ENCODE results near the gene NCAPG2.
"Not testable (repeated sequence)": the region's sequence is repeated elsewhere in the genome, so short reads cannot be mapped to it uniquely, and the experiment has no call there.

Gene NCAPG2

DNA sequence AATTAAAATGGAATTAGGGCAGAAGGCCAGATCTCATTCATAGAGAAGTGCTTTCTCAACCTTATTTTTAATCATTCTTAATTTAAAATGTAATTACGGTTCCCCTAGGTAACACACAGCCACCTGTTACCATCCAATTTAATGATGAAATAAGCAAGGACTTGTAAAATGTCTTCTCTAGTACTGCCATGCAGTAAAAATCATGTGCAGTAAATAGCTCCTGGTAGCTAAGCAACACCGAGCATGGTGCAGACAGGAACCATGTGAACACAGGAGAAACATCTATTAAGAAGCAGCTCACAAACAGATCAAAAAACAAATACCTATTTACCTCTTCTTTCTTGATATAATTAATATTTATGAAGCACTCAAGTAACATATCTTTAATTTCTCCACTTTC is 15.1 kb downstream of the NCAPG2 start:
- H3K4me3 ChIP-seq (ENCODE audit: low read depth in 1 of 2, low read length in 2 of 2) = no peak overlapping the region
- no peak overlapping the region for H3K27ac ChIP-seq (ENCODE audit: low read length)
- no peaks in the 10 kb centered on the region for H3K36me3 ChIP-seq (ENCODE audit: control insufficient read depth in 1 of 2, insufficient read depth in 2 of 2, low read length in 2 of 2)
- H3K4me1 ChIP-seq (ENCODE audit: control insufficient read depth in 1 of 2, insufficient read depth in 2 of 2, low read length in 2 of 2) = no peaks in the 10 kb centered on the region
- H3K9me3 ChIP-seq (ENCODE audit: control insufficient read depth in 1 of 2, low read length in 2 of 2) = no peaks in the 10 kb centered on the region
- H3K27me3 ChIP-seq (ENCODE audit: low read depth, low read length) = no peaks in the 10 kb centered on the region

GRCh38 chr7:158687406-158687805 is 17.2 kb downstream of the NCAPG2 start:
- H3K27ac ChIP-seq (ENCODE audit: low read length) = no peak overlapping the region
- H3K4me3 ChIP-seq (ENCODE audit: low read depth in 1 of 2, low read length in 2 of 2) = no peak overlapping the region
- H3K27me3 ChIP-seq (ENCODE audit: low read depth, low read length) = no peaks in the 10 kb centered on the region
- H3K36me3 ChIP-seq (ENCODE audit: control insufficient read depth in 1 of 2, insufficient read depth in 2 of 2, low read length in 2 of 2) = peaks cover 0 to 5% of the 10 kb centered on the region in 2 donors
- no peaks in the 10 kb centered on the region for H3K9me3 ChIP-seq (ENCODE audit: control insufficient read depth in 1 of 2, low read length in 2 of 2)
- no peaks in the 10 kb centered on the region for H3K4me1 ChIP-seq (ENCODE audit: control insufficient read depth in 1 of 2, insufficient read depth in 2 of 2, low read length in 2 of 2)

GRCh38 chr7:158685693-158686092 is 18.9 kb downstream of the NCAPG2 start:
- Histone ChIP-seq H3K27ac (ENCODE audit: low read length) (no peak overlapping the region), H3K9me3 (ENCODE audit: control insufficient read depth in 1 of 2, low read length in 2 of 2) (no peaks in the 10 kb centered on the region), H3K4me3 (ENCODE audit: low read depth in 1 of 2, low read length in 2 of 2) (no peak overlapping the region), H3K4me1 (ENCODE audit: control insufficient read depth in 1 of 2, insufficient read depth in 2 of 2, low read length in 2 of 2) (no peaks in the 10 kb centered on the region), H3K27me3 (ENCODE audit: low read depth, low read length) (no peaks in the 10 kb centered on the region), H3K36me3 (ENCODE audit: control insufficient read depth in 1 of 2, insufficient read depth in 2 of 2, low read length in 2 of 2) (peaks cover 0 to 5% of the 10 kb centered on the region in 2 donors)

DNA sequence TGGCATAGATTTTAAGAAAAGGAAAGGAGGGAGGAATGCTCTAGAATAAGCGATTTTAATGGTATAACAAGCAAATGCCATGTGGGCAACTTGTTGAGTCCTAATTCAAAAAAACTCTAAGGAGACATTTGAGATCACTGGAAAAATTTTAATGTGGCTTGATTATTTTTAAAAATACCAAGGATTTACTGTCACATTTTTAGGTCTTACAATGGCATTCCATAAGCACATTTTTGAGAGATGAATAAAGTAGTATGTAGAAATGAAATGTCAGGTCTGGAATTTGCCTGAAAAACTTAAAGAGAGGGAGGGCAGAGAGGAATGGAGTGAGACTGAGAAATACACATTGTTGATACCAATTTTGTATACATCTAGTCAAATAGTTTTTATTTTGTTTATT is 20.3 kb downstream of the NCAPG2 start:
- H3K27ac ChIP-seq (ENCODE audit: low read length) = no peak overlapping the region
- H3K4me1 ChIP-seq (ENCODE audit: control insufficient read depth in 1 of 2, insufficient read depth in 2 of 2, low read length in 2 of 2) = no peaks in the 10 kb centered on the region
- H3K4me3 ChIP-seq (ENCODE audit: low read depth in 1 of 2, low read length in 2 of 2) = no peak overlapping the region
- no peaks in the 10 kb centered on the region for H3K27me3 ChIP-seq (ENCODE audit: low read depth, low read length)
- H3K9me3 ChIP-seq (ENCODE audit: control insufficient read depth in 1 of 2, low read length in 2 of 2) = no peaks in the 10 kb centered on the region
- peaks cover 0 to 5% of the 10 kb centered on the region in 2 donors for H3K36me3 ChIP-seq (ENCODE audit: control insufficient read depth in 1 of 2, insufficient read depth in 2 of 2, low read length in 2 of 2)

DNA sequence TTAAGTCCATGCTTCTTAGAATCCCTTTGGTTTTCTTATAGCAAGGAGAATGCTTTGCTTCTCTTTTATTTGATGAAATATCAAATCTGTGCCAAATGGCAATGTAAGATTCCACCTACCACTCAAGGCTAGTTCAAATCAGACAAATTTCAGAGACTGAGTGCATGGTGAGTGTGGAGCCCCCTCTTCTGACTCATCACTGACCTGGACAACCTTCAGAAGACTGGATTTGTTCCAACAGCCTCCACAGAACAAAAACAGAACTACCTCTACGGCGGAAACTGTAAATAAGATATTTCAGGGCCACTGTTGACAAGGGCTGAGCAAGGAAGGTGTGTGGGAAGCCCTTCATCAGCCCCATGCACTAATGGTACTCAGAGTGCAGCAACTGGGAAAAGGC is 21.1 kb downstream of the NCAPG2 start:
- no peaks in the 10 kb centered on the region for H3K27me3 ChIP-seq (ENCODE audit: low read depth, low read length)
- H3K27ac ChIP-seq (ENCODE audit: low read length) = no peak overlapping the region
- no peaks in the 10 kb centered on the region for H3K9me3 ChIP-seq (ENCODE audit: control insufficient read depth in 1 of 2, low read length in 2 of 2)
- H3K4me3 ChIP-seq (ENCODE audit: low read depth in 1 of 2, low read length in 2 of 2) = no peak overlapping the region
- no peaks in the 10 kb centered on the region for H3K4me1 ChIP-seq (ENCODE audit: control insufficient read depth in 1 of 2, insufficient read depth in 2 of 2, low read length in 2 of 2)
- peaks cover 0 to 5% of the 10 kb centered on the region in 2 donors for H3K36me3 ChIP-seq (ENCODE audit: control insufficient read depth in 1 of 2, insufficient read depth in 2 of 2, low read length in 2 of 2)

DNA sequence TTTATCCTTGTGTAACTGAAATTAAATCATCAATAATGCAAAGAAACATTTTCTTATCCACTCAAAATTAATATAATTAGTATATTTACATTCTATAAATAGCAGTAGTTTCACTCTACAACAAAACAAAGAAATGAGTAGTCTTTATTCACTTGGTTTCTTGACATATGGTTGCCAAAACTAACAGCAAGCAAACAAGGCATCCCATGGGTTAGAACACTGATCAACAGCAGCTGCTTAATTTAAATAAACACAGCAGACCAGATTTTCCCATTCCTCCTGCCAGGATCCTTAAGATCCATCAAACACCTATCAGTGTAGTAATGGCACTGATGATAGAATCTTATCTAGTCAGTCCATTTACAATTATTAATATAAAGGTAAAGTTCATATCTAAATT is 22.1 kb downstream of the NCAPG2 start:
- no peaks in the 10 kb centered on the region for H3K4me1 ChIP-seq (ENCODE audit: control insufficient read depth in 1 of 2, insufficient read depth in 2 of 2, low read length in 2 of 2)
- H3K9me3 ChIP-seq (ENCODE audit: control insufficient read depth in 1 of 2, low read length in 2 of 2) = no peaks in the 10 kb centered on the region
- no peak overlapping the region for H3K27ac ChIP-seq (ENCODE audit: low read length)
- no peaks in the 10 kb centered on the region for H3K27me3 ChIP-seq (ENCODE audit: low read depth, low read length)
- no peak overlapping the region for H3K4me3 ChIP-seq (ENCODE audit: low read depth in 1 of 2, low read length in 2 of 2)
- peaks cover 0 to 5% of the 10 kb centered on the region in 2 donors for H3K36me3 ChIP-seq (ENCODE audit: control insufficient read depth in 1 of 2, insufficient read depth in 2 of 2, low read length in 2 of 2)

DNA sequence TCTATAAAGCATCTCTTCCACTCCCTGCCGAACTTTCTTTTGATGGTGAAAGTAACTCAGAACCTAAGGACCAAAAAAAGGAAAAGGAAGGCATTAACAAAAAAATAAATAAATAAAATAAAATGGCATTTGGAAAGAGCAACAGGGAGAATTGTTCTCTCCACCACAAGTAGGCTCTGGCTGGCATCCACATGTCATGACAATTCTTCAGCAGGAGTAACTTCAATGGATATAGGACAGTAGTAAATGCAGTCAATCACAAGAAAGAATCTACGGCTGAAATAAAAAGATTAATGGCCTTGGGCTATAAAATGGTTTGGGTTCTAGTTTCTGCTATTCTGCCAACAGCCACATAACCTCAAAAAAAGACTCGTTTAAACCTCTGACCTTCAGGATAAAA is 23.9 kb downstream of the NCAPG2 start:
- Histone ChIP-seq H3K27me3 (ENCODE audit: low read depth, low read length) (no peaks in the 10 kb centered on the region), H3K36me3 (ENCODE audit: control insufficient read depth in 1 of 2, insufficient read depth in 2 of 2, low read length in 2 of 2) (peaks cover 0 to 5% of the 10 kb centered on the region in 2 donors), H3K4me3 (ENCODE audit: low read depth in 1 of 2, low read length in 2 of 2) (no peak overlapping the region), H3K4me1 (ENCODE audit: control insufficient read depth in 1 of 2, insufficient read depth in 2 of 2, low read length in 2 of 2) (no peaks in the 10 kb centered on the region), H3K9me3 (ENCODE audit: control insufficient read depth in 1 of 2, low read length in 2 of 2) (no peaks in the 10 kb centered on the region), H3K27ac (ENCODE audit: low read length) (no peak overlapping the region)

- Histone ChIP-seq H3K27me3 (ENCODE audit: low read depth, low read length) (no peaks in the 10 kb centered on the region), H3K27ac (ENCODE audit: low read length) (no peak overlapping the region), H3K36me3 (ENCODE audit: control insufficient read depth in 1 of 2, insufficient read depth in 2 of 2, low read length in 2 of 2) (peaks cover 0 to 3% of the 10 kb centered on the region in 2 donors), H3K4me3 (ENCODE audit: low read depth in 1 of 2, low read length in 2 of 2) (no peak overlapping the region), H3K4me1 (ENCODE audit: control insufficient read depth in 1 of 2, insufficient read depth in 2 of 2, low read length in 2 of 2) (no peaks in the 10 kb centered on the region), H3K9me3 (ENCODE audit: control insufficient read depth in 1 of 2, low read length in 2 of 2) (no peaks in the 10 kb centered on the region)
Observed at GRCh38 chr7:158676906-158677305, 27.7 kb downstream of the NCAPG2 start.

- Histone ChIP-seq H3K27ac (ENCODE audit: low read length) (no peak overlapping the region), H3K9me3 (ENCODE audit: control insufficient read depth in 1 of 2, low read length in 2 of 2) (no peaks in the 10 kb centered on the region), H3K36me3 (ENCODE audit: control insufficient read depth in 1 of 2, insufficient read depth in 2 of 2, low read length in 2 of 2) (peaks cover 0 to 3% of the 10 kb centered on the region in 2 donors), H3K4me3 (ENCODE audit: low read depth in 1 of 2, low read length in 2 of 2) (no peak overlapping the region), H3K4me1 (ENCODE audit: control insufficient read depth in 1 of 2, insufficient read depth in 2 of 2, low read length in 2 of 2) (no peaks in the 10 kb centered on the region), H3K27me3 (ENCODE audit: low read depth, low read length) (no peaks in the 10 kb centered on the region)
Observed at GRCh38 chr7:158676171-158676840, 28.3 kb downstream of the NCAPG2 start.

DNA sequence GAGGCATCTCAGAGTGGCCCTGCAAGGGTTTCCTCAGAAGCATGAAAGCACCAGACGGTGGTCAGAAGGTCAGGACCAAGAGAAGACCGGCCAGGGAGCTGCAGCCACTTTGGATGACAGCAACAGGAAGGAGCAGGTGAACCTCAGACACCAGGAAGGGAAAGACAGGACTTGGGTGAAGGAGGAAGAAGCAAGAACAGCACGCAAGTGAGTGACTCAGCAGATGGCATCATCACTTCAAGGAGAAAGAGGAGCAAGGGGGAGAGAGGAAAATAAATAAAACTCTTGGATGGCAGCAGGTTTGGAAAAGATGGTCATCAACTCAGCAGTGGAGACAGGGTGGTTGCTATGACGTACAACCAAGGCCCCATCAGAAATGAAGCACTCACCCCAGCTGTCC is 31.6 kb downstream of the NCAPG2 start:
- H3K9me3 ChIP-seq (ENCODE audit: control insufficient read depth in 1 of 2, low read length in 2 of 2) = no peaks in the 10 kb centered on the region
- no peaks in the 10 kb centered on the region for H3K4me1 ChIP-seq (ENCODE audit: control insufficient read depth in 1 of 2, insufficient read depth in 2 of 2, low read length in 2 of 2)
- no peaks in the 10 kb centered on the region for H3K27me3 ChIP-seq (ENCODE audit: low read depth, low read length)
- no peak overlapping the region for H3K4me3 ChIP-seq (ENCODE audit: low read depth in 1 of 2, low read length in 2 of 2)
- H3K36me3 ChIP-seq (ENCODE audit: control insufficient read depth in 1 of 2, insufficient read depth in 2 of 2, low read length in 2 of 2) = peaks cover 0 to 3% of the 10 kb centered on the region in 2 donors
- no peak overlapping the region for H3K27ac ChIP-seq (ENCODE audit: low read length)

DNA sequence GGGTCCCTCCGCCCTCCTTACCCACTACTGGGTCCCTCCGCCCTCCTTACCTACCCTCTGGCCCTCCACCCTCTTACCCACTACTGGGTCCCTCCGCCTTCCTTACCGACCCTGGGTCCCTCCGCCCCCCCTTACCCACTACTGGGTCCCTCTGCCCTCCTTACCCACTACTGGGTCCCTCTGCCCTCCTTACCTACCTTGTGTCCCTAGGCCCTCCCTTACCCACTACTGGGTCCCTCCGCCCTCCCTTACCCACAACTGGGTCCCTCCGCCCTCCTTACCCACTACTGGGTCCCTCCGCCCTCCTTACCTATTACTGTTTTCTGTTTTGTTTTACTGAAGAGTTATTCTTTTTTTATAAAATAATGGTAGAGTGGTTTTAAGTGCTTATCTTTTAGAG is 36.5 kb downstream of the NCAPG2 start:
- H3K27me3 ChIP-seq (ENCODE audit: low read depth, low read length); H3K4me1 ChIP-seq (ENCODE audit: control insufficient read depth in 1 of 2, insufficient read depth in 2 of 2, low read length in 2 of 2); H3K4me3 ChIP-seq (ENCODE audit: low read depth in 1 of 2, low read length in 2 of 2); H3K27ac ChIP-seq (ENCODE audit: low read length); H3K9me3 ChIP-seq (ENCODE audit: control insufficient read depth in 1 of 2, low read length in 2 of 2): not testable (repeated sequence)
- peaks cover 0 to 10% of the 10 kb centered on the region in 2 donors for H3K36me3 ChIP-seq (ENCODE audit: control insufficient read depth in 1 of 2, insufficient read depth in 2 of 2, low read length in 2 of 2)

- H3K27ac ChIP-seq (ENCODE audit: low read length); H3K27me3 ChIP-seq (ENCODE audit: low read depth, low read length); H3K4me3 ChIP-seq (ENCODE audit: low read depth in 1 of 2, low read length in 2 of 2): not testable (repeated sequence)
Observed at GRCh38 chr7:158666966-158667678, 37.5 kb downstream of the NCAPG2 start.

More at GRCh38 chr7:158666966-158667678, 37.5 kb downstream of the NCAPG2 start:
- not testable (repeated sequence) for H3K4me1 ChIP-seq (ENCODE audit: control insufficient read depth in 1 of 2, insufficient read depth in 2 of 2, low read length in 2 of 2); H3K9me3 ChIP-seq (ENCODE audit: control insufficient read depth in 1 of 2, low read length in 2 of 2)
- peaks cover 0 to 17% of the 10 kb centered on the region in 2 donors for H3K36me3 ChIP-seq (ENCODE audit: control insufficient read depth in 1 of 2, insufficient read depth in 2 of 2, low read length in 2 of 2)

Data from muscle layer of duodenum (tissue), 2 donors.